Pancreas (tissue), 10 donors: ENCODE results near the gene CUL7. TPM values are rescaled to one million over a fixed set of nuclear protein-coding genes. Genes with fewer than 3 reads are reported as not detected.
"Not testable (repeated sequence)": the region's sequence is repeated elsewhere in the genome, so short reads cannot be mapped to it uniquely, and the experiment has no call there.

Experiments used
- ATAC-seq, 4 donors: fragments of 200-7000 bp; cut with Tn5 transposase; one replicate each; pipeline versions ENCODE4 v1.8.0 to v1.9.1; 2020; ENCODE audit warnings: mild to moderate bottlenecking in 4 of 4, moderate library complexity in 4 of 4
- DNase-seq, 6 donors: peaks; one replicate each; pipeline ENCODE4 v3.0.0-alpha.2; 2020
- FAIRE-seq: peaks from 2 replicates; lab custom pipeline; 2012; peaks lifted over from hg19 to GRCh38; lab: Jason Lieb, UNC
- H3K27ac ChIP-seq, 4 donors: fragments of 200-600 bp; sonication (generic); 1 replicate in 3 of 4; 2 replicates in 1 of 4; pipeline versions ENCODE4 v1.5.0 to v1.8.0; 2020
- H3K27me3 ChIP-seq, 4 donors: fragments of 200-600 bp; one replicate each; pipeline ENCODE4 v1.8.0; 2021
- H3K36me3 ChIP-seq, 3 donors: fragments of 200-600 bp; sonication (generic) in 1 of 3; one replicate each; pipeline versions ENCODE4 v1.5.0 to v1.8.0; 2020 to 2021
- H3K4me1 ChIP-seq, 3 donors: fragments of 200-600 bp; one replicate each; pipeline ENCODE4 v1.8.0; 2021
- H3K4me3 ChIP-seq, 4 donors: fragments of 200-600 bp; sonication (generic) in 2 of 4; one replicate each; pipeline versions ENCODE4 v1.5.0 to v1.8.0; 2020 to 2021
- H3K9me3 ChIP-seq, 4 donors: fragments of 200-600 bp; one replicate each; pipeline ENCODE4 v1.8.0; 2021
- WGBS, 2 donors: extraction: QIAGEN DNeasy Blood & Tissue Kit; methylation state at CpG; one replicate each; pipeline ENCODE4 v1.1.7; 2013; 5-methylcytosine and 5-hydroxymethylcytosine counted together
- intact Hi-C, 3 donors: fragments of 100-400 bp; cut with DNase I; formaldehyde crosslinking; loops; one replicate each; pipeline versions ENCODE4 v1.11.1 to v1.14.2; 2022
- polyA plus RNA-seq, 2 donors: library from polyadenylated mRNA; stranded (reverse); fragments of 200-250 nt; gene quantifications; one replicate each; pipeline ENCODE4 v1.2.3, GENCODE V29; 2013
- total RNA-seq, 6 donors: library from RNA; stranded (reverse); fragmentation: NEBNext Ultra II Directional in 4 of 6; extraction: Animal tissue kit (Norgen Biotek cat#: 25700) in 4 of 6; gene quantifications; one replicate each; pipeline versions ENCODE4 v1.2.1 to v1.2.4, GENCODE V29; 2021 to 2023
- TF ChIP-seq, protein P1 (sequence below), 4 donors: fragments of 200-600 bp; sonication (generic) in 3 of 4; IDR thresholded peaks; one replicate each; pipeline versions ENCODE4 v1.5.0 to v1.8.0; 2021; ENCODE audit warnings: antibody characterized with exemption in 4 of 4
- donor health status: healthy with polysubstance abuse.
- donor health status: DM: no; HTN: no; CAD: no; lungs with moderate emphysema.
- donor health status: DM: no; HTN: no; CAD: no.
- donor health status: control.
- donor health status: control.
- donor health status: Bipolar disorder and iron deficiency.
- donor health status: DM: yes; HTN: yes; CAD: no.
- donor health status: DM: no; HTN: no; CAD: no.
- donor health status: DM: no; HTN: no; CAD: no.
- donor health status: DM: yes; HTN: yes; CAD: no.

Gene CUL7
- total and polyA plus RNA-seq, 8 donors: 8.6 to 21.4 (median 13.9) TPM

DNA sequence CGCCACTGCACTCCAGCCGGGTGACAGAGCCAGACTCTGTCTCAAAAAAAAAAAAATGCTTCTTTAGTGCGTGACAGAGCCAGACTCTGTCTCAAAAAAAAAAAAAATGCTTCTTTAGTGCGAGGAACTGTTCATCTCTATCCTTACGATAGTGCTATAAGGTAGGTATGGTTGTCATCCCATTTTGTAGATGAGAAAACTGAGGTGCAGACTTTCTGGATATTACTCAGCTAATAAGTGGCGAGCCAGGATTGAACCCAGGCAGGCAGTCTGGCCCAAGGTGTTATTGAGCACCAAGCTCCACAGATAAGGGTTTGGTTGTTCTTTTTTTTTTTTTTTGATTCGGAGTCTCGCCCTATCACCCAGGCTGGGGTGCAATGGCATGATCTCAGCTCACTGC is 51.8 kb downstream of the CUL7 start:
- WGBS, 2 donors: 96 to 97% methylated on average over 8 of the region's 8 CpGs
- no peak for DNase-seq
- intact Hi-C loops: no loop called here
- no peak for FAIRE-seq
- ATAC-seq: no peak
- Histone ChIP-seq H3K4me1 (no peaks in the 10 kb centered on the region), H3K27ac (no peak overlapping the region), H3K4me3 (no peak overlapping the region), H3K27me3 (no peaks in the 10 kb centered on the region), H3K36me3 (no peaks in the 10 kb centered on the region), H3K9me3 (no peaks in the 10 kb centered on the region)
- TF ChIP-seq, protein P1, sequence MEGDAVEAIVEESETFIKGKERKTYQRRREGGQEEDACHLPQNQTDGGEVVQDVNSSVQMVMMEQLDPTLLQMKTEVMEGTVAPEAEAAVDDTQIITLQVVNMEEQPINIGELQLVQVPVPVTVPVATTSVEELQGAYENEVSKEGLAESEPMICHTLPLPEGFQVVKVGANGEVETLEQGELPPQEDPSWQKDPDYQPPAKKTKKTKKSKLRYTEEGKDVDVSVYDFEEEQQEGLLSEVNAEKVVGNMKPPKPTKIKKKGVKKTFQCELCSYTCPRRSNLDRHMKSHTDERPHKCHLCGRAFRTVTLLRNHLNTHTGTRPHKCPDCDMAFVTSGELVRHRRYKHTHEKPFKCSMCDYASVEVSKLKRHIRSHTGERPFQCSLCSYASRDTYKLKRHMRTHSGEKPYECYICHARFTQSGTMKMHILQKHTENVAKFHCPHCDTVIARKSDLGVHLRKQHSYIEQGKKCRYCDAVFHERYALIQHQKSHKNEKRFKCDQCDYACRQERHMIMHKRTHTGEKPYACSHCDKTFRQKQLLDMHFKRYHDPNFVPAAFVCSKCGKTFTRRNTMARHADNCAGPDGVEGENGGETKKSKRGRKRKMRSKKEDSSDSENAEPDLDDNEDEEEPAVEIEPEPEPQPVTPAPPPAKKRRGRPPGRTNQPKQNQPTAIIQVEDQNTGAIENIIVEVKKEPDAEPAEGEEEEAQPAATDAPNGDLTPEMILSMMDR (IDR thresholded peaks at IDR 0.05): no peak

DNA sequence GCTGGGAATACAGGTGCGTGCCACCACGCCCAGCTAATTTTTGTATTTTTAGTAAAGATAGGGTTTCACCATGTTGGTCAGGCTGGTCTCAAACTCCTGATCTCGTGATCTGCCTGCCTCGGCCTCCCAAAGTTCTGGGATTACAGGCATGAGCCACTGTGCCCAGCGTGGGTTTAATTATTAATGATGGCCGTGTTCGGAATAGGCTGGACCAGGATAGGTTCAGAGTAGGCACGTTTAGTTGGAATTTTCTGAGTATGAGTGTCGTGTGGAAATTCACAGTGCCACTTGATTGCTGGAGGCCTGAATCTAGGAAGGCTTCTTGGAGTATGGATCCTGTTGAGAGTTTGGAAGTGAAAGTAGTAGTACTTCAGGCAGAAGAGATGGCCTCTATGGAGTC is 55.4 kb downstream of the CUL7 start:
- DNase-seq, intact Hi-C loops, H3K27me3 ChIP-seq, H3K36me3 ChIP-seq, H3K9me3 ChIP-seq, H3K4me3 ChIP-seq, FAIRE-seq, ATAC-seq, H3K4me1 ChIP-seq, H3K27ac ChIP-seq: not testable (repeated sequence)
- WGBS, 2 donors: 83 to 85% methylated on average over 9 of the region's 9 CpGs

DNA sequence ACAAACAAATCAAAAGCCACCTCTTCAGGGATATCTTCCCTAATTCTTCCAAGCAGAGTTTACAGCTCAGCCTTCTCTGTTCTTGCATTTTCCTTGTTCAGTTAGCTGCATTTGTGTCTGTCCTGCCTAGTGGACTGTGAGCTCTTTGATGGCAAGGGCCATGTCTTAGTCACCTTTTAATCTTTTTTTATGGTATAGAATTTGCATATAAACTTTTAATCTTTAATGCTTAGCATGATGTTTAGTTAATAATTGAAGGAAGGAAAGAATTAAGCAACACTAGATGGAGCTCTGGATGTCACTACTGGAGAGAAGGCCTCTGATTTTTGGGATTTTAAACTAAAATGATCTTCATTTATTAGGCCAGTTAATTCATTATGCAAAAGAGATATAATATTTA is 57.1 kb downstream of the CUL7 start:
- TF ChIP-seq, protein P1 (IDR thresholded peaks at IDR 0.05): no peak
- Histone ChIP-seq H3K9me3 (no peaks in the 10 kb centered on the region), H3K4me1 (no peaks in the 10 kb centered on the region), H3K4me3 (no peak overlapping the region), H3K27me3 (no peaks in the 10 kb centered on the region), H3K27ac (no peak overlapping the region), H3K36me3 (no peaks in the 10 kb centered on the region)
- DNase-seq (no peak), FAIRE-seq (no peak), ATAC-seq (no peak)
- intact Hi-C loops: no loop called here

DNA sequence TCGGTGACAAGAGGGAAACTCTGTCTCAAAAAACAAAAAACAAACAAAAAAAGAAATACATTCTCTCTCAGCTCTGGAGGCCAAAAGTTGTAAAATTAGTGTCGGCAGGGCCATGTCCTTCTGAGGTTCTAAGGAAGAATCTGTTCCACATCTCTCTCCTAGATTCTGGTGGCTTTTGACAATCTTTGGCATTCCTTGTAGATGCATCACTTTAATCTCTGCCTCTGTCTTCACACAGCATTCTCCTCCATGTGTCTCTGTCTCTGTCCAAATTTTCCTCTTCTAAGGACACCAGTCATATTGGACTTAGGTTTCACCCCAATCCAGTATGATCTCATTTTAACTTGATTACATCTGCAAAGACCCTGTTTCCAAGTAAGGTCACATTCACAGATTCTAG is 60.2 kb downstream of the CUL7 start:
- TF ChIP-seq, protein P1 (IDR thresholded peaks at IDR 0.05): no peak
- H3K27me3 ChIP-seq: no peaks in the 10 kb centered on the region
- ATAC-seq (no peak), FAIRE-seq (no peak), DNase-seq (no peak)
- no peak overlapping the region for H3K27ac ChIP-seq
- intact Hi-C loops: no loop called here
- H3K4me3 ChIP-seq: no peak overlapping the region
- H3K36me3 ChIP-seq: no peaks in the 10 kb centered on the region
- WGBS, 2 donors: 89 to 100% methylated on average over 2 of the region's 2 CpGs
- no peaks in the 10 kb centered on the region for H3K9me3 ChIP-seq
- no peaks in the 10 kb centered on the region for H3K4me1 ChIP-seq

DNA sequence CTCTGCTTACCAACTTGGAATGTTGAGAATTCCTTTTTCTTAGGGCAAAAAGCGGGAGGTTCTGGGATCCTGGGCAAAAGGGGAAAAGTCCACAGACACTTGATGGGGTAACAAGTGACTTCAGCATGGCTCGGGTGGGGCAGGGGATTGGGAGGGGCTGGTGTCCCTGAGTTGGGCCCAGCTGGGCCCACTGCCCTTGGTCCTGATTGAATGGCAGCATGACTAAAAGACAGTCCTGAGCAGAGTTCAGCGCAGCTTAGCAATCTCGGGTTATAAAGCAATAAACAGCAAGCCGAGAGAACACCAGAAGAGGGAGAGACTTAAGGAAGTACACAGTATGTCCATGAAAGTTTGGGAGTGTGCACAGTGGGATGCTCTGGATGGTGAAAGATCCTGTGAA is 63.7 kb downstream of the CUL7 start:
- intact Hi-C loops: no loop called here
- ATAC-seq: no peak
- WGBS, 2 donors: 87 to 96% methylated on average over 5 of the region's 5 CpGs
- FAIRE-seq: no peak
- H3K27me3 ChIP-seq: no peaks in the 10 kb centered on the region
- TF ChIP-seq, protein P1 (IDR thresholded peaks at IDR 0.05): no peak
- no peak overlapping the region for H3K4me3 ChIP-seq
- H3K27ac ChIP-seq: no peak overlapping the region
- no peaks in the 10 kb centered on the region for H3K9me3 ChIP-seq
- peaks cover 0 to 7% (median 0%) of the 10 kb centered on the region in 3 donors for H3K4me1 ChIP-seq
- H3K36me3 ChIP-seq: no peaks in the 10 kb centered on the region
- no peak for DNase-seq
